ENCODE measurements around the gene FBXL13.
"Not testable (repeated sequence)": the region's sequence is repeated elsewhere in the genome, so short reads cannot be mapped to it uniquely, and the experiment has no call there.

Gene FBXL13

GRCh38 chr7:103113164-103113563, 38.6 kb upstream of the FBXL13 start:
- H3K27ac ChIP-seq (ENCODE audit: low read depth, low read length): no peak overlapping the region
- no peaks in the 10 kb centered on the region for H3K27me3 ChIP-seq (ENCODE audit: control insufficient read depth in 1 of 2, insufficient read depth in 2 of 2, low read length in 2 of 2)
- H3K9ac ChIP-seq (ENCODE audit: low read depth in 1 of 2, low read length in 2 of 2): no peak overlapping the region
- peaks cover 10 to 15% of the 10 kb centered on the region in 2 donors for H3K36me3 ChIP-seq (ENCODE audit: control insufficient read depth in 1 of 2, insufficient read depth in 2 of 2, low read length in 2 of 2)
- no peaks in the 10 kb centered on the region for H3K4me1 ChIP-seq (ENCODE audit: control insufficient read depth in 1 of 2, insufficient read depth in 2 of 2, low read length in 2 of 2)
- H3K9me3 ChIP-seq (ENCODE audit: control insufficient read depth in 1 of 2, low read length in 2 of 2): no peaks in the 10 kb centered on the region
- no peak overlapping the region for H3K4me3 ChIP-seq (ENCODE audit: low read depth in 1 of 2, low read length in 2 of 2)

GRCh38 chr7:103106703-103107070, 32.1 kb upstream of the FBXL13 start:
- H3K4me3 ChIP-seq (ENCODE audit: low read depth in 1 of 2, low read length in 2 of 2): not testable (repeated sequence)

GRCh38 chr7:103106005-103106702, 31.6 kb upstream of the FBXL13 start:
- no peaks in the 10 kb centered on the region for H3K4me1 ChIP-seq (ENCODE audit: control insufficient read depth in 1 of 2, insufficient read depth in 2 of 2, low read length in 2 of 2)
- H3K27me3 ChIP-seq (ENCODE audit: control insufficient read depth in 1 of 2, insufficient read depth in 2 of 2, low read length in 2 of 2): no peaks in the 10 kb centered on the region
- H3K27ac ChIP-seq (ENCODE audit: low read depth, low read length): no peak overlapping the region
- H3K4me3 ChIP-seq (ENCODE audit: low read depth in 1 of 2, low read length in 2 of 2): no peak overlapping the region
- peaks cover 10 to 16% of the 10 kb centered on the region in 2 donors for H3K36me3 ChIP-seq (ENCODE audit: control insufficient read depth in 1 of 2, insufficient read depth in 2 of 2, low read length in 2 of 2)
- H3K9ac ChIP-seq (ENCODE audit: low read depth in 1 of 2, low read length in 2 of 2): no peak overlapping the region
- no peaks in the 10 kb centered on the region for H3K9me3 ChIP-seq (ENCODE audit: control insufficient read depth in 1 of 2, low read length in 2 of 2)

More at GRCh38 chr7:103106703-103107070, 32.1 kb upstream of the FBXL13 start:
- H3K27ac ChIP-seq (ENCODE audit: low read depth, low read length); H3K9ac ChIP-seq (ENCODE audit: low read depth in 1 of 2, low read length in 2 of 2); H3K27me3 ChIP-seq (ENCODE audit: control insufficient read depth in 1 of 2, insufficient read depth in 2 of 2, low read length in 2 of 2); H3K9me3 ChIP-seq (ENCODE audit: control insufficient read depth in 1 of 2, low read length in 2 of 2); H3K4me1 ChIP-seq (ENCODE audit: control insufficient read depth in 1 of 2, insufficient read depth in 2 of 2, low read length in 2 of 2): not testable (repeated sequence)
- peaks cover 10 to 15% of the 10 kb centered on the region in 2 donors for H3K36me3 ChIP-seq (ENCODE audit: control insufficient read depth in 1 of 2, insufficient read depth in 2 of 2, low read length in 2 of 2)

- H3K4me1 ChIP-seq (ENCODE audit: control insufficient read depth in 1 of 2, insufficient read depth in 2 of 2, low read length in 2 of 2): no peaks in the 10 kb centered on the region
- no peaks in the 10 kb centered on the region for H3K9me3 ChIP-seq (ENCODE audit: control insufficient read depth in 1 of 2, low read length in 2 of 2)
- no peaks in the 10 kb centered on the region for H3K27me3 ChIP-seq (ENCODE audit: control insufficient read depth in 1 of 2, insufficient read depth in 2 of 2, low read length in 2 of 2)
- H3K27ac ChIP-seq (ENCODE audit: low read depth, low read length): no peak overlapping the region
- no peak overlapping the region for H3K4me3 ChIP-seq (ENCODE audit: low read depth in 1 of 2, low read length in 2 of 2)
- H3K36me3 ChIP-seq (ENCODE audit: control insufficient read depth in 1 of 2, insufficient read depth in 2 of 2, low read length in 2 of 2): peaks cover 24 to 33% of the 10 kb centered on the region in 2 donors
- no peak overlapping the region for H3K9ac ChIP-seq (ENCODE audit: low read depth in 1 of 2, low read length in 2 of 2)
Measured at GRCh38 chr7:103101543-103101942, 26.9 kb upstream of the FBXL13 start.

- Histone ChIP-seq H3K27ac (ENCODE audit: low read depth, low read length) (no peak overlapping the region), H3K36me3 (ENCODE audit: control insufficient read depth in 1 of 2, insufficient read depth in 2 of 2, low read length in 2 of 2) (peaks cover 24 to 32% of the 10 kb centered on the region in 2 donors), H3K4me3 (ENCODE audit: low read depth in 1 of 2, low read length in 2 of 2) (no peak overlapping the region), H3K9me3 (ENCODE audit: control insufficient read depth in 1 of 2, low read length in 2 of 2) (no peaks in the 10 kb centered on the region), H3K9ac (ENCODE audit: low read depth in 1 of 2, low read length in 2 of 2) (no peak overlapping the region), H3K27me3 (ENCODE audit: control insufficient read depth in 1 of 2, insufficient read depth in 2 of 2, low read length in 2 of 2) (no peaks in the 10 kb centered on the region), H3K4me1 (ENCODE audit: control insufficient read depth in 1 of 2, insufficient read depth in 2 of 2, low read length in 2 of 2) (no peaks in the 10 kb centered on the region)
Measured at GRCh38 chr7:103100348-103100747, 25.8 kb upstream of the FBXL13 start.

- no peak overlapping the region for H3K9ac ChIP-seq (ENCODE audit: low read depth in 1 of 2, low read length in 2 of 2)
- peaks cover 20 to 25% of the 10 kb centered on the region in 2 donors for H3K36me3 ChIP-seq (ENCODE audit: control insufficient read depth in 1 of 2, insufficient read depth in 2 of 2, low read length in 2 of 2)
- H3K27ac ChIP-seq (ENCODE audit: low read depth, low read length): no peak overlapping the region
- H3K27me3 ChIP-seq (ENCODE audit: control insufficient read depth in 1 of 2, insufficient read depth in 2 of 2, low read length in 2 of 2): no peaks in the 10 kb centered on the region
- H3K4me3 ChIP-seq (ENCODE audit: low read depth in 1 of 2, low read length in 2 of 2): no peak overlapping the region
- H3K9me3 ChIP-seq (ENCODE audit: control insufficient read depth in 1 of 2, low read length in 2 of 2): no peaks in the 10 kb centered on the region
- no peaks in the 10 kb centered on the region for H3K4me1 ChIP-seq (ENCODE audit: control insufficient read depth in 1 of 2, insufficient read depth in 2 of 2, low read length in 2 of 2)
Measured at GRCh38 chr7:103097041-103097440, 22.4 kb upstream of the FBXL13 start.

- H3K27ac ChIP-seq (ENCODE audit: low read depth, low read length); H3K9me3 ChIP-seq (ENCODE audit: control insufficient read depth in 1 of 2, low read length in 2 of 2); H3K4me3 ChIP-seq (ENCODE audit: low read depth in 1 of 2, low read length in 2 of 2); H3K27me3 ChIP-seq (ENCODE audit: control insufficient read depth in 1 of 2, insufficient read depth in 2 of 2, low read length in 2 of 2); H3K9ac ChIP-seq (ENCODE audit: low read depth in 1 of 2, low read length in 2 of 2); H3K4me1 ChIP-seq (ENCODE audit: control insufficient read depth in 1 of 2, insufficient read depth in 2 of 2, low read length in 2 of 2): not testable (repeated sequence)
- peaks cover 16 to 18% of the 10 kb centered on the region in 2 donors for H3K36me3 ChIP-seq (ENCODE audit: control insufficient read depth in 1 of 2, insufficient read depth in 2 of 2, low read length in 2 of 2)
Measured at GRCh38 chr7:103095558-103095957, 21.0 kb upstream of the FBXL13 start.

GRCh38 chr7:103094102-103094501, 19.5 kb upstream of the FBXL13 start:
- H3K4me1 ChIP-seq (ENCODE audit: control insufficient read depth in 1 of 2, insufficient read depth in 2 of 2, low read length in 2 of 2): no peaks in the 10 kb centered on the region
- no peak overlapping the region for H3K4me3 ChIP-seq (ENCODE audit: low read depth in 1 of 2, low read length in 2 of 2)
- H3K9me3 ChIP-seq (ENCODE audit: control insufficient read depth in 1 of 2, low read length in 2 of 2): no peaks in the 10 kb centered on the region
- no peaks in the 10 kb centered on the region for H3K27me3 ChIP-seq (ENCODE audit: control insufficient read depth in 1 of 2, insufficient read depth in 2 of 2, low read length in 2 of 2)
- no peak overlapping the region for H3K27ac ChIP-seq (ENCODE audit: low read depth, low read length)
- no peak overlapping the region for H3K9ac ChIP-seq (ENCODE audit: low read depth in 1 of 2, low read length in 2 of 2)
- peaks cover 11 to 21% of the 10 kb centered on the region in 2 donors for H3K36me3 ChIP-seq (ENCODE audit: control insufficient read depth in 1 of 2, insufficient read depth in 2 of 2, low read length in 2 of 2)

GRCh38 chr7:103093429-103093828, 18.8 kb upstream of the FBXL13 start:
- Histone ChIP-seq H3K4me1 (ENCODE audit: control insufficient read depth in 1 of 2, insufficient read depth in 2 of 2, low read length in 2 of 2) (no peaks in the 10 kb centered on the region), H3K9me3 (ENCODE audit: control insufficient read depth in 1 of 2, low read length in 2 of 2) (no peaks in the 10 kb centered on the region), H3K9ac (ENCODE audit: low read depth in 1 of 2, low read length in 2 of 2) (no peak overlapping the region), H3K27ac (ENCODE audit: low read depth, low read length) (no peak overlapping the region), H3K4me3 (ENCODE audit: low read depth in 1 of 2, low read length in 2 of 2) (no peak overlapping the region), H3K27me3 (ENCODE audit: control insufficient read depth in 1 of 2, insufficient read depth in 2 of 2, low read length in 2 of 2) (no peaks in the 10 kb centered on the region), H3K36me3 (ENCODE audit: control insufficient read depth in 1 of 2, insufficient read depth in 2 of 2, low read length in 2 of 2) (peaks cover 11 to 21% of the 10 kb centered on the region in 2 donors)

- peaks cover 9 to 16% of the 10 kb centered on the region in 2 donors for H3K36me3 ChIP-seq (ENCODE audit: control insufficient read depth in 1 of 2, insufficient read depth in 2 of 2, low read length in 2 of 2)
- H3K4me1 ChIP-seq (ENCODE audit: control insufficient read depth in 1 of 2, insufficient read depth in 2 of 2, low read length in 2 of 2); H3K4me3 ChIP-seq (ENCODE audit: low read depth in 1 of 2, low read length in 2 of 2); H3K27ac ChIP-seq (ENCODE audit: low read depth, low read length); H3K27me3 ChIP-seq (ENCODE audit: control insufficient read depth in 1 of 2, insufficient read depth in 2 of 2, low read length in 2 of 2); H3K9me3 ChIP-seq (ENCODE audit: control insufficient read depth in 1 of 2, low read length in 2 of 2); H3K9ac ChIP-seq (ENCODE audit: low read depth in 1 of 2, low read length in 2 of 2): not testable (repeated sequence)
Measured at GRCh38 chr7:103092321-103092720, 17.7 kb upstream of the FBXL13 start.

Measured in duodenal mucosa (tissue), 2 donors.